GM11168 (cell line): ENCODE data around the gene KCNJ18.
"Not testable (repeated sequence)": the region's sequence is repeated elsewhere in the genome, so short reads cannot be mapped to it uniquely, and the experiment has no call there.

Source experiments
- in situ Hi-C: fragments of 300-500 bp; cut with MboI; formaldehyde crosslinking; loops from one replicate; pipeline ENCODE4 v1.12.0; 2022; ENCODE audit warnings: low sequenced_read_pairs; ENCODE audit not compliant: unreplicated experiment

Gene KCNJ18

DNA sequence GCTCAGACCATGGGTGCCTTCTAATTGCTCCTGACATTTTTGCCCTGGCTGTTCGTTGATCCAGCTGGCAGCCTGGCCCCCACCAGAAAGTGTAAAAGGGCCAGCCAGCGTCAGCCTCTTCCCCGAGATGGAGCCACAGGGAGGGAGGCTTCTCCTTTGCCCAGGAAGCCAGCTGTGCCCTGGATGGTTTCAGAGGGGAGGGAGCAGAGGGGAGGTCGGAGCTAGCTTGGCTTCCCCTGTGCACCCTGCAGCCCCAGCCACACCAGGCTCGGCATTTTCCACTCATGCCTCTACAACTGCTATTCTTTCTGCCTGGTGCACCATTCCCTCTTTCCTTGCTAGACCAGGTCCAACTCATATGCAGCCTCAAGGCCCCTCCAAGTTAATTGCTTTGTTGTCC, 56.4 kb downstream of the KCNJ18 start:
- in situ Hi-C loops, result loop anchor here (5.0 kb wide), 1 partner anchor 406 kb away; no protein-coding TSS in a partner anchor

DNA sequence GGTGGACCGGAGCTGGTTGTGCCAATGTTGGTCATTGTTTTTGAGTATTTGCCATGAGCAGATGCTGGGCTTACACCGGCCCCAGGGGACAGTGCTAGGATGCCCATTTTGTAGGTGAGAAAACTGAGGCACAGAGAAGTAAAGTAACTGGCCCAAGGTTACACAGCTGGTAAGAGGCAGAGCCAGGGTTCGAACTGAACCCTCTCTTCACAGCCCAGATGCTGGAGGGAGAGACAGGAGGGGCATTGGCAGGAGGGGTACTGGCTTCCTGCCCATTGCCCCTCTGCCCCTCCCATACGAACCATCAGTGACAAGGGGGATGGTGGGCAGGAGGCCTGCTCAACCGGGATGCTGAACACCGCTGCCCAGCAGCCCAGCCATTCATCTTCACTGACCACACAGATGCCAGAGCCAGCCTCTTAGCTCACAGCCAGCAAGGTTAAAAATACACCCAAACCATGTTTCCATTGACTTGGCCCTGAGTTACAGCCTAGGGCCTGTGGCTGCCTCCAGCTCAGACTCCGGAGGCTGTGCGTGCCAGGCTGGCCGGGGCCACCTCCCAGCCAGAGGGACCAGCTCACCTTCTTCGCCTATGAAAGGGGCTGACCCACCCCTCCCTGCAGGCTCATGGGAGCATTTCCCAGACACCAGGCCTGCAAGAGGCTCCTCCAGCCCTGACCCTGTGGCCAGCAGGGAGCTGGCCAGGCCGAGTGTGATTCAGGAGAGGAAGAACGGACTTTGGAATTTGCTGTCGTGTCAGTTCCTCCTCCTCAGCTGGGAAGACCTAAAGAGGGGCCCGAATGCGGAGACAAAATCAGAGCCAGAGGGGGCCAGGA, 57.6 kb downstream of the KCNJ18 start:
- in situ Hi-C loops, result loop anchor here (5.0 kb wide), 1 partner anchor 408 kb away; no protein-coding TSS in a partner anchor

DNA sequence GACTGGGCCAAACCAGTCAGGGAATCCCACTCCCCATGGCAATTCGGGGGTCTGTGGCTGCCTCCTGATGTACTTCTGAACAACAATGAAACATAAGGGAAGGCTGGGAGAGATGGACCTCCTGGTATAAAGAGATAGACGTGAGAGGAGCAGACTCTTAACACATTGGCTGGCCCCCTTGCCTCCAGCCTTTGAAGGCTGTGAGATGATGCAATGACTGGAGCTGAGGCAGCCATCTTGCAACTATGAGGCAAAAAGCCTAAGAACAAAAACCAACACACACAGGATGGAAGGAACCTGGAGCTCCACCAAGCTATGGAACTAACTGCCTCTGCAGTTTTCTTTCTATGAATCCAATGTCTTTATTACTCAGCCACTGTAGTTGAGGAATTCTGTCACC, 58.8 kb downstream of the KCNJ18 start:
- in situ Hi-C loops, result not testable (repeated sequence)
